ENCODE results near the gene HNRNPF.

Gene HNRNPF

DNA sequence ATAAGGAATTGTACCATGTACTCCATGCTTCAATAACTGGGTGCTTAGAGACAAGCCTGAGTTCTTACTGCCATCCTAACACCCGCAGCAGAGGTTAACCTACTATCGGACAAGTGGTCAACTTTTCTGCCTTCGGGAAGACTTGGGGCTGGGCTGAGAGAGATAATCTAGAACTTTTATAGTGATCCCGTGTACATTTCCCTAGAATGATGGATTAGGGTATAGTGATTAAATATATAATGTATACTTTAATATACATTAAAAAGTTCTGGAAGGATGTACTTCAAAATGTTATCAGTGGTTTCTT, 12.2 kb upstream of the HNRNPF start:
- no peak for DNase-seq (ENCODE audit: low spot score)

DNA sequence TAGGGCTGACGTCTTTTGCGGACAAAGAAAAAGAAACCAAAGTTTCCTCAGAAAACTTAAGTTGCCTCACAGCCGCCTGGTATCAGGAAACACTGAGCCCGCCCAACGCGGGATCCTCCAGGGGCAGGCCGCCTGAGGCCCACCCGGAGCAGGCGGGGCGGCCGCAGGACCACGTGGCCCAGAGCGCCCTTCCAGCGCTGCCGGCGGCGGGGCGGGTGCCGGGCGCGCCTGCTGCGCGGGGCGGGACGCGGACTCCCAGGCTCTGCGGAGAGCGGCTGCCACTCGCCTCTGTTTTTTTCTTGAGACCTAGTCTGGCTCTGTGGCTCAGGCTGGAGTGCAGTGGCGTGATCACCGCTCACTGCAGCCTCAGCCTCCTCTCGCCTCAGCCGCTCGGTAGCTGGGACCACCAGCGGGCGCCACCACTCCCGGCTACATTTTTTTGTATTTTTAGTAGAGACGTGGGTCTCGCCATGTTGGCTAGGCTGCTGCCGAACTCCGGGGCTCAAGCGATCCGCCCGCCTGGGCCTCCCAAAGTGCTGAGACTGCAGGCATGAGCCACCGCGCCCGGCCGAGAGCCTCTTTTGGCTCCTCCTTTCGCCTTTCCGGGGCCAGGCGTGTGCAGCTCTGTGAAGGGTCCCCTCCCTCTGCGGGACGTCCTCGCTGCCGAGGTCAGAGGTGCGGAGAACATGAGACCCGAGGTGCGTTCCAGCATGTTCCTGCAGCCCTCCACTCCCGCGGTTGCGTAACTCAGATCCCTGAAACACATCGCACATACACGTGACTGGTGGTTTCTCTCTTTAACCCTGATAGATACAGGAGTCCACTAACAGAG, 11.6 kb upstream of the HNRNPF start:
- DNase-seq (ENCODE audit: low spot score): peak; percentile 87

DNA sequence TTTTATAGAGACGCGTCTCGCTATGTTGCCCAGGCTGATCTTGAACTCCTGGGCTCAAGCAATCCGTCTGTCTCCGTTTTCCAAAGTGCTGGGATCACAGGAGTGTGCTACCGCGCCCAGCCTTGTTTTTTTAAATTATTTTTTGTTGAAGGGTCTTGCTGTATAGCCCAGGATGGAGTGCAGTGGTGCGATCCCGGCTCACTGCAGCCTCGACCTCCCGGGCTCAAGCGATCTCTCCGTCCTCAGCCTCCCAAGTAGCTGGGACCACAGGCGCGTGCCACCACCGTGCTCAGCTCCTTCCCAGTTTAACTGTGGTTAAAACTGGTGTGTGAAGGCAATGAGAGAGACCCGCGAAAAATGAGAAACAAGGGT, 11.0 kb upstream of the HNRNPF start:
- DNase-seq (ENCODE audit: low spot score): no peak

GRCh38 chr10:43417950-43418768, 9.2 kb upstream of the HNRNPF start:
- peak; percentile 73 for DNase-seq (ENCODE audit: low spot score)

GRCh38 chr10:43415544-43415943, 6.6 kb upstream of the HNRNPF start:
- DNase-seq (ENCODE audit: low spot score): no peak

DNA sequence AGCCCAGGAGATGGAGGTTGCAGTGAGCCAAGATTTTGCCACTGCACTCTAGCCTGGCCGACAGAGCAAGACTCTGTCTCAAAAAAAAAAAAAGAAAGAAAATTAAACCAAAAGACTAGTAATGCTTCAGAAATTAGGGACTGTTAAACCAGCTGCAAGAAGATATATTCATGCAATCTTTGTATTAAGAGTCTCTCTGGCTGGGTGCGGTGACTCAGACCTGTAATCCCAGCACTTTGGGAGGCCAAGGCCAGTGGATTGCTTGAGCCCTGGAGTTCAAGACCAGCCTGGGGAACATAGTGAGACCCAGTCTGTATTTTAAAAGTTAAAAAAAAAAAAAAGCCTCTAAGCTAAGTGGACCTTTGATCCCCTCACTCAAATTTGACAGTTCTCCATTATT, 2.5 kb upstream of the HNRNPF start:
- DNase-seq (ENCODE audit: low spot score): no peak

GRCh38 chr10:43410345-43410744, 1.4 kb upstream of the HNRNPF start:
- DNase-seq (ENCODE audit: low spot score): no peak

DNA sequence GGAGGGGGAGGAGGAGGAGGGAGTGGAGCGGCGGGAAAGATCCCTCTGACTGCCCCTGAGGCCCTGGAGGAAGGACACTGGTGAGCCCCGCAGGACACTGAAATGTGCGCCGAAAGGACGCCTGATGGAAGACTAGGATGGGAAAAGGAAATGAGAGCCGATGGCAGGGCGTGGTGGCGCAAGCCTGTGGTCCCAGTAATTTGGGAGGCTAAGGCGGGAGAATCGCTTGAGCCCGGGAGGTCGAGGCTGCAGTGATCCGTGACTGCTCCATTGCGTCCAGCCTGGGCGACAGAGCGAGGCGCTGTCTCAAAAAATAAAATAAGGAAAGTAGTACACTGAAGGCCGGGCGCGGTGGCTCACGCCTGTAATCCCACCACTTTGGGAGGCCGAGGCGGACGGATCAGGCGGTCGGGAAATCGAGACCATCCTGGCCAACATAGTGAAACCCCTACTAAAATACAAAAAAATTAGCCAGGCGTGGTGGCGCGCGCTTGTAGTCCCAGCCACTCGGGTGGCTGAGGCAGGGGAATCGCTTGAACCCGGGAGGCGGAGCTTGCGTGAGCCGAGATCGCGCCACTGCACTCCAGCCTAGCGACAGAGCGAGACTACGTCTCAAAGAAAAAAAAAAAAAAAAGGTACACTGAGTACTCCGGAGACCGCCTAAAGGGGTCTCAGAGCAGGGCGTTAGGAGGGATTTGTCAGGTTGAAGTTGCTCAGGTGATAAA, 561 bp upstream of the HNRNPF start:
- peak; percentile 78 for DNase-seq (ENCODE audit: low spot score)

- DNase-seq (ENCODE audit: low spot score): no peak
These were observed 666 bp downstream of the HNRNPF start for GRCh38 chr10:43408331-43408709.

DNA sequence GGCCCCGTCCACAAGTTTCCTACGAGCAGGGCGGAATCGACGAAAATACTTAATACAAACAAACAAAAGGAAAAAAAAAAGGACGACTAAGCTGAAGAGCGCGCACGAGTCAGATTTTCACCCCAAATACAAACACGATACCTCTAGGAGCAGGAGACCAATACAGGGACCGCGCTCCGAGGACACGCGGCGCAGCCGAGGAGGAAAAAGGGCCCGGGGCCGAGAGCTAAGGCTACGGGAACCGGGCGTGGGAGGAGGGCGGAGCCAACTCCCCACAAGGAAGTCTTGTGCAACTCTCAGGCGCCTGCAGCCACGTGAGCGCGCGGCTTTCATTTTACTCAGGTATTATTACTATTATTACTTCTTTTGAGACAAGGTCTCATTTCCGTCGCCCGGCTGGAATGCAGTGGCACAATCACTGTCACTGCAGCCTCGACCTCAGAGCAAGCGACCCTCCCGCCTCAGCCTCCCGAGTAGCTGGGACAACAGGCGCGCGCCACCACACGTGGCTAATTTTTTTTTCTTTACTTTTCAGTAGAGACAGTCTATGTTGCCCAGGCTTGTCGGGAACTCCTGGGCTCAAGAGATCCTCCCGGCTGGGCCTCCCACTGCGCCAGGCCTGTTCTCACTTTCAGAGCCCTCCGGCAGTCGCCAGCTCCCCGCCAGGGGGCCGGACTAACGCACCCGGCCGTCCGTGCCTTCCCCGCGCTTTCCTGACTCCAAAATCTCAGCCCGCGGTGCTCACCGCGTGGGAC, 1.2 kb downstream of the HNRNPF start:
- peak; percentile 94 for DNase-seq (ENCODE audit: low spot score)

DNA sequence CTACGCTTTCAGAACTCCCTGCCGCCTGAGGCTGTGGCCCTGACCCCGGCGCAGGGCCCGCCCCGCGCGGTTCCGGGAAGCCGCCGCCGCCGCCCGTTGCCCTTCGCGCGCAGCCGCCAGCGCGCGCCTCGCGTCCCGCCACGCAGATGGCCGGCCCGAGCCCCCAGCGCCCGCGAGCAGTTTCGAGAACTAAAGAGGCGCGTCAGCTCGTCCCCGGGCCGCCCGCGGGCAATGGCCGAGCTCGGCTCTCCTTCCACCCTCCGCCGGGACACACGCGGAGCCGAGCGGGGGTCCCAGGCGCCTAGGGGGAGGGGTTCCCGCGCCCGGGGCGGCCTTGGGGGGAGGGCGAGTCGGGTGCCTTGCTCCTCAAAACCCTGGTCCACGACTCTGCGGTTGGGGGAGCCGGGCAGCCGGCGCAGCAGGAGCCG, 1.8 kb downstream of the HNRNPF start:
- peak; percentile 54 for DNase-seq (ENCODE audit: low spot score)

DNA sequence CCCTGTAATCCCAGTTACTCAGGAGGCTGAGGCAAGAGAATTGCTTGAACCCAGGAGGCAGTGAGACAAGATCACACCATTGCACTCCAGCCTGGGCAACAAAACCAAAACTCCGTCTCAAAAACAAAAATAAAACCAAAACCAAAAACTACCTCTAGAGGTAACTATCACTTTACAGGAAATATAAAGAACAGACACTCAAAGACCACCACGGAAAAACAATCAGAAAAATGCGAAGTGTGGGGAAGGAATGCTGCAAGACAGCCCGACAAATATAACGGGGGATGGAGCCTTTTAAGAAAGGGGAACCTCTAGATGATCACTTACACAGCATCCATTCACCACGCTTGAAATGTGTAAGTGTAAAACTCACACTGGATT, 4.3 kb downstream of the HNRNPF start:
- no peak for DNase-seq (ENCODE audit: low spot score)

GRCh38 chr10:43403911-43404703, 4.9 kb downstream of the HNRNPF start:
- DNase-seq (ENCODE audit: low spot score): no peak

- no peak for DNase-seq (ENCODE audit: low spot score)
These were observed 6.0 kb downstream of the HNRNPF start for GRCh38 chr10:43402880-43403452.

DNA sequence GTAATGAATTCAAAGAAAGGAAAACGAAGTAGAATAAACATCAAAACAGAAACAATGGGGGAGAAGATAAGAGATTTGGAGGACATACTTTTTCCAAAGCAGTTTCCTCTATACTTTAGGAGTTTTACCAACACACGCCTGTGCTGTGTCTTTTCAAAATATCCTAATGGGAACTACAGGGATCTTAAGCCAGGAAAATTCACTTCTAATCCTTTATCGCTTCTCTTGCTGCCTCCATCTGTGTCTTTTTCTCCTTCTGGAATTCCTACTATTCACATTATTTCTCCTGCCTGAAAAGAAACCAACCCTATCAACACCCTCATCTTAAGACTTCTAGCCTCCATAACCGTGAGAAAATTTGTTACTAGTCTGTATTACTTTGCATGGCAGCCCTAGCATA, 6.8 kb downstream of the HNRNPF start:
- no peak for DNase-seq (ENCODE audit: low spot score)

DNA sequence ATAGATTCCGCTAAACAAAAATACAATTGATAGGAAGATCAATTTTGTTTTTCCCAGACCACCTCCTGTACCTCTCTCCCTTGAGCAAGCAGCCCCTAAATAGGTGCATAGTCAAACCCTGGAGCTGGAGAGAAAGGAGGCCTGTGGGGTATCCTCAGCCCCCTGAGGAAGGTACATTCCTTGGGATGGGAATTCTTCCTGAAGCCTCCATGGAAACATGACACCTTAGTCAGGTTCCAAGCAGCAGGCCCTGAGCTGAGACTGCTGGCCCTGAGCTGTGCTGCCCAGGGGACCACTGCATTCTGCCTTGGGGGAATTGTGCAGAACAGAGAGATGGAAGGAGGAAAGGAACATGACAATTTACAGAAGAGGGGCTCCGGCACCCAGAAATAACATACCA, 7.4 kb downstream of the HNRNPF start:
- no peak for DNase-seq (ENCODE audit: low spot score)

DNA sequence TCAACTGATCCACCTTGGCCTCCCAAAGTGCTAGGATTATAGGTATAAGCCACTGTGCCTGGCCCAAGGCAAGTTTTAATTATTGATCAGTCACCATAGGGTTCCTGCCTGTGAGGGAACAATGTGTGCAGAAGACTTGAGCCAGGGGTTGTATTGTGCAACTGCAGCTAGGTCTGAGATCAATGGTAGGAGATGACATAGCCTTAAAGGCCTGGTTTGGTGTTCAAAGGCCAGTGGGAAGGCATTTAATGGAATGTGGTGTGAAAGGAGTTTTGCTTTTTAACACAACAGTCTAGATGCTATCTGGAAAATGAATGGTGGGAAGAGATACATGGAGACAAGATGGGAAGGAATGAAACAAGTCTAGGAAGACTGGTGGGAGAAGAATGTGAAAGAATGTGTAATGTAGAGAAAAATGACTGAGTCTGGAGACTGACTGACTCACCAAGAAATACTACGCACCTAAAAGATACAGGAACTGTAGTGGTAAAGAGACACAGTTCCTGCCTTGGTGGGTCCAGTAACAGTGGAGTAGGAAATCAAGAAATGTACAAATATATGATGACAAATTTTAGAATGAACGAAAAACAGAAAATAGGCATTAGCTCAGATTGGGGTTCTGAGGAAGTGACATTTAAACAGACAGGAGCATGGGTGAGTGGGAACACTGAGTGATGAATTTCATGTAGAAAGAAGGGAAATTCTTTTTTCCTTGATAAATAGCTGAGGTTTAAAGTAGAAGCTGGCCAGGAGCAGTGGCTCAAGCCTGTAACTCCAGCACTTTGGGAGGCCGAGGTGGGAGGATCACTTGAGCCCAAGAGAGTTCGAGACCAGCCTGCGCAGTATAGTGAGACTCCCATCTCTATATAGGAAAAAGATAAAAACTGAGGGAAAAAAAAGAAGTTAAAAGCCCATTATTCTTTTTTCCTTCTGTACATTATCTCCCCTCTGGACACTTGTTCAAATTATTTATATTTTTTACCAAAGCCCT, 9.4 kb downstream of the HNRNPF start:
- peak; percentile 46 for DNase-seq (ENCODE audit: low spot score)

DNA sequence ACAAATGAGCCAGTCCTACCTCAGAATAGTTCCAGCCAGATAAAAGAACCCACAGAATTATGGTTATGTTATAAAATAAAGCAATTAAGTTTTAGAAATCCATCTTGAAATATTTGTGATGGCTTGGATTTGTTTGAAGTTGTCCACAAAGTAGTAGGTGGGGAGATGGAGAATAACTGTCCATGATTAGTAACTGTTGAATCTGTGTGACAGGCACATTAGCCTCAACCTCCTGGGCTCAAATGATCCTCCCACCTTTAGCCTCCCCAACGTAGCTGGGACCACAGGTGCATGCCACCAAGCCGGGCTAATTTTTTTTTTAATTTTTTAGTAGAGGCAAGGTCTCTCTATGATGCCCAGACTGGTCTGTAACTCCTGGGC, 10.1 kb downstream of the HNRNPF start:
- no peak for DNase-seq (ENCODE audit: low spot score)

- DNase-seq (ENCODE audit: low spot score): peak; percentile 93
These were observed 11.9 kb downstream of the HNRNPF start for GRCh38 chr10:43396928-43397624.

Data from activated CD4-positive, alpha-beta T cell treated with anti-CD3 and anti-CD28 coated beads, Interleukin-2, Interleukin-4, amounts not matched to agents 100 ng/mL and 50 ng/mL, durations not matched to agents 16 hours and 8 hours (primary cell).